Tibial nerve (tissue), 4 donors: ENCODE results near the gene MYH16. TPM values are rescaled to one million over a fixed set of nuclear protein-coding genes. Genes with fewer than 3 reads are reported as not detected.

Source experiments
- DNase-seq, 2 donors: peaks; one replicate each; pipeline ENCODE4 v3.0.0-alpha.2; 2019; ENCODE audit warnings: low spot score in 2 of 2
- H3K27ac ChIP-seq, 4 donors: fragments of 200-600 bp; sonication (generic) in 3 of 4; one replicate each; pipeline ENCODE4 v1.5.1; 2017 to 2019; ENCODE audit warnings: mild to moderate bottlenecking in 1 of 4
- H3K27me3 ChIP-seq, 2 donors: fragments of 200-600 bp; sonication (generic) in 1 of 2; one replicate each; pipeline versions ENCODE4 v1.5.1 to v1.6.0; 2017 to 2019
- H3K36me3 ChIP-seq, 3 donors: fragments of 200-600 bp; sonication (generic); one replicate each; pipeline ENCODE4 v1.5.1; 2018 to 2019
- H3K4me1 ChIP-seq, 4 donors: fragments of 200-600 bp; sonication (generic) in 3 of 4; one replicate each; pipeline ENCODE4 v1.5.1; 2017 to 2019
- H3K4me3 ChIP-seq, 4 donors: fragments of 200-600 bp; sonication (generic) in 3 of 4; one replicate each; pipeline ENCODE4 v1.5.1; 2017 to 2019; ENCODE audit warnings: mild to moderate bottlenecking in 1 of 4, moderate library complexity in 1 of 4
- H3K9me3 ChIP-seq, 4 donors: fragments of 200-600 bp; sonication (generic) in 3 of 4; one replicate each; pipeline ENCODE4 v1.5.1; 2017 to 2019
- EP300 ChIP-seq, 2 donors: sonication (generic); formaldehyde crosslinking; IDR thresholded peaks; one replicate each; pipeline ENCODE4 v1.6.1; 2017; ENCODE audit warnings: antibody characterized with exemption in 2 of 2, mild to moderate bottlenecking in 1 of 2
- POLR2A ChIP-seq, 2 donors: fragments of 450-650 bp; IDR thresholded peaks; one replicate each; pipeline ENCODE4 v1.6.1; 2017; ENCODE audit warnings: antibody characterized with exemption in 2 of 2, mild to moderate bottlenecking in 2 of 2, moderate library complexity in 2 of 2
- WGBS, 2 donors: methylation state at CpG; one replicate each; pipeline ENCODE4 v1.1.5; 2018; 5-methylcytosine and 5-hydroxymethylcytosine counted together
- total RNA-seq, 4 donors: library from RNA; depleted of rRNA; stranded (reverse); fragments of >200 nt; gene quantifications; one replicate each; pipeline ENCODE4 v1.1.0, GENCODE V29; 2016
- TF ChIP-seq, protein P1 (sequence below), 5 experiments: fragments of 200-600 bp in 3 of 5; fragments of 450-650 bp in 2 of 5; sonication (generic) in 3 of 5; IDR thresholded peaks; one replicate each; pipeline ENCODE4 v1.5.1; 2016 to 2019; ENCODE audit warnings: antibody characterized with exemption in 5 of 5, mild to moderate bottlenecking in 3 of 5, moderate library complexity in 2 of 5

The MYH16 gene
- total RNA-seq, 4 donors from 2014 or later, result not detected

DNA sequence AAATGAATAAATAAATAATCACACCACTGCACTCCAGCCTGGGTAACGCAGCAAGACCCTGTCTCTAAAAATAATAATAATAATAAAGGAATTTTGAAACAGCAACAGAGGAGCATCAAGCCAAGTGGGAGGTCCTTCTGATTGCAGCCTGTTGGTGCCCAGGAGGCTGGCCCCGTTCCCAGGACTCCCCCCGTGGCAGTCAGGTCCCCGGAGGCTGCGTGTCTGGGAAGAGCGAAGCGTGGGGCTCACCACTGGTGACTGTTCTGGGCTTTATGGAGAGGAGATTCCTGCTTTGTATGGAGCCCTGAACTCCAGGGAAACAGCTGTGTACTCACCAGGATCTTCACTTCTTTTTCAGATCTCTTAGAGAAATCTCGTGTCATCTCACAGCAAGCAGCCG is 19.3 kb upstream of the MYH16 start:
- no peaks in the 10 kb centered on the region for H3K36me3 ChIP-seq
- 49 to 51% methylated on average over 9 of the region's 9 CpGs for WGBS, 2 donors
- H3K4me1 ChIP-seq, result no peaks in the 10 kb centered on the region
- no peaks in the 10 kb centered on the region for H3K27me3 ChIP-seq
- H3K9me3 ChIP-seq, result no peaks in the 10 kb centered on the region
- DNase-seq, result no peak
- no peak overlapping the region for H3K27ac ChIP-seq
- TF ChIP-seq, protein P1, sequence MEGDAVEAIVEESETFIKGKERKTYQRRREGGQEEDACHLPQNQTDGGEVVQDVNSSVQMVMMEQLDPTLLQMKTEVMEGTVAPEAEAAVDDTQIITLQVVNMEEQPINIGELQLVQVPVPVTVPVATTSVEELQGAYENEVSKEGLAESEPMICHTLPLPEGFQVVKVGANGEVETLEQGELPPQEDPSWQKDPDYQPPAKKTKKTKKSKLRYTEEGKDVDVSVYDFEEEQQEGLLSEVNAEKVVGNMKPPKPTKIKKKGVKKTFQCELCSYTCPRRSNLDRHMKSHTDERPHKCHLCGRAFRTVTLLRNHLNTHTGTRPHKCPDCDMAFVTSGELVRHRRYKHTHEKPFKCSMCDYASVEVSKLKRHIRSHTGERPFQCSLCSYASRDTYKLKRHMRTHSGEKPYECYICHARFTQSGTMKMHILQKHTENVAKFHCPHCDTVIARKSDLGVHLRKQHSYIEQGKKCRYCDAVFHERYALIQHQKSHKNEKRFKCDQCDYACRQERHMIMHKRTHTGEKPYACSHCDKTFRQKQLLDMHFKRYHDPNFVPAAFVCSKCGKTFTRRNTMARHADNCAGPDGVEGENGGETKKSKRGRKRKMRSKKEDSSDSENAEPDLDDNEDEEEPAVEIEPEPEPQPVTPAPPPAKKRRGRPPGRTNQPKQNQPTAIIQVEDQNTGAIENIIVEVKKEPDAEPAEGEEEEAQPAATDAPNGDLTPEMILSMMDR (IDR thresholded peaks at IDR 0.05), result no peak
- TF ChIP-seq POLR2A (IDR thresholded peaks at IDR 0.05), result no peak
- no peak for TF ChIP-seq EP300 (IDR thresholded peaks at IDR 0.05)
- H3K4me3 ChIP-seq, result no peak overlapping the region

DNA sequence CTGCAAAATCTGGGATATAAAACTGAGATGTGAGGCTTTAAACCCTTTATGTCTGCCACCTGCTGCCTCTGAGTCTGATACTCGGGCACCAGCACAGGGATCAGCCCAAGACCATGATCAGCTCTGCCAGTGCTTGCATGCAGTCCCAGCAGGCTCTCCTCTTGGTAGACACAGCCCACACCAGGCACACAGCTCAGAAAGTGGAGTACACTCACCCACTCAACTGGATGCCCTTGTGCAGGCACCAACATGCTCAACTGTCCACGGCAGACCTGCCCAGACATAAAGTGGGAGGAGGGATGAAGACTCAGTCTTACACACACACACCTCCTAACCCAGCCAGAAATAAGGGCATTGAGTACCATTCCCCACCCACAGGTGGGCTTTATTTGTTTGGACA is 18.2 kb upstream of the MYH16 start:
- Histone ChIP-seq H3K4me3 (no peak overlapping the region), H3K36me3 (no peaks in the 10 kb centered on the region), H3K27ac (no peak overlapping the region), H3K9me3 (no peaks in the 10 kb centered on the region), H3K27me3 (no peaks in the 10 kb centered on the region), H3K4me1 (no peaks in the 10 kb centered on the region)
- 78 to 84% methylated on average over 2 of the region's 2 CpGs for WGBS, 2 donors
- no peak for DNase-seq
- TF ChIP-seq EP300 (IDR thresholded peaks at IDR 0.05) (no peak), POLR2A (IDR thresholded peaks at IDR 0.05) (no peak)

DNA sequence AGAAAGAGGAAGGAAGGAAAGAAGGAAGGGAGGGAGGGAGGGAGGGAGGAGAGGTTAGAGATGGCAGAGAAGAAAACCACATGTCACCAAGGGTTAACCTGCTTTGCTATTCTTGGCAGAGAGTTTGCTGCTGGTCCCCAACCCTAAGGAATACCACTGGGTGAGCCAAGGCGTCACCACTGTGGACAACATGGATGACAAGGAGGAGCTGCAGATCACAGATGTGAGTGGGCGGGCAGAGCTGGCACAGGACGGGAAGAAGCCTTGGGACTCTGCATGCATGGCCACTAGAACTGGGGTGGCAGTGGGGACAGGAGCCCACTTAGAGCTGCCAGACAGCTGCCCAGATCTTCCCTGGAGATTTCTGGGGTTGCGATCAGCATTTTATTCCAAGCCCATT is 17.2 kb upstream of the MYH16 start:
- DNase-seq, result no peak
- Histone ChIP-seq H3K9me3 (no peaks in the 10 kb centered on the region), H3K36me3 (no peaks in the 10 kb centered on the region), H3K27me3 (no peaks in the 10 kb centered on the region), H3K4me3 (no peak overlapping the region), H3K4me1 (no peaks in the 10 kb centered on the region), H3K27ac (no peak overlapping the region)
- WGBS, 2 donors, result 36 to 38% methylated on average over 4 of the region's 4 CpGs
- TF ChIP-seq POLR2A (IDR thresholded peaks at IDR 0.05) (no peak), EP300 (IDR thresholded peaks at IDR 0.05) (no peak)
- TF ChIP-seq, protein P1 (IDR thresholded peaks at IDR 0.05), result no peak

DNA sequence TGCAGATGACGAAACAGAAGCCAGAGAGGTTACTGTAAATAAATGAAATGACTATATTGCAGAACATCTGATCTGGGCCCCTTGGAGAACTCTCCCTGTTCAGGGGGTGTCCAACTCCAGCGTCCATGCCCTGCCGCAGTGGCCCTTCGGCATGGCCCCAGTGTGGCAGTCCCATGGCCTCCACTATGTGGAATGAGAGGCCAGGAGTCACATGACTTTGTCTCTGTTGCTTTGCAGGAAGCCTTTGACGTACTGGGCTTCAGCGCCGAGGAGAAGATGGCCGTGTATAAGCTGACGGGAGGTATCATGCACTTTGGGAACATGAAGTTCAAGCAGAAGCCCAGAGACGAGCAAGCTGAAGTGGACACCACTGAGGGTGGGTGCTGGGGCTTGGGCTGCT is 15.6 kb upstream of the MYH16 start:
- Histone ChIP-seq H3K27me3 (no peaks in the 10 kb centered on the region), H3K4me3 (no peak overlapping the region), H3K4me1 (no peaks in the 10 kb centered on the region), H3K27ac (no peak overlapping the region), H3K9me3 (no peaks in the 10 kb centered on the region), H3K36me3 (no peaks in the 10 kb centered on the region)
- DNase-seq, result no peak
- 84 to 88% methylated on average over 10 of the region's 10 CpGs for WGBS, 2 donors
- TF ChIP-seq POLR2A (IDR thresholded peaks at IDR 0.05), result no peak
- TF ChIP-seq EP300 (IDR thresholded peaks at IDR 0.05), result no peak
- TF ChIP-seq, protein P1 (IDR thresholded peaks at IDR 0.05), result no peak

DNA sequence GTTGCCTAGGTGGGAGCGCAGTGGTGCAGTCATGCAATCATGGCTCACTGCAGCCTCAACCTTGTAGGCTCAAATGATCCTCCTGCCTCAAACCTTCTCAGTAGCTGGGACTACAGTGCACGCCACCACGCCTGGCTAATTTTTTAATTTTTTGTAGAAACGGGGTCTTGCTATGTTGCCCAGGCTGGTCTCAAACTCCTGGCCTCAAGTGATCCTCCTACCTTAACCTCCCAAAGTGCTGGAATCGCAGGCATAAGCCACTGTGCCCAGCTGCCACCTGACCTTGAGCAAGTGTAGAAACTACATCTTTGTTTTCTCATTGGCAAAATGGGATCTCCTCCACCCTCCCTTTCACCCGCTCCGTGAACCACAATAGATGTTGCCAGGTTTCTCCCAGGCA is 15.0 kb upstream of the MYH16 start:
- TF ChIP-seq, protein P1 (IDR thresholded peaks at IDR 0.05), result no peak
- TF ChIP-seq EP300 (IDR thresholded peaks at IDR 0.05) (no peak), POLR2A (IDR thresholded peaks at IDR 0.05) (no peak)
- DNase-seq, result no peak
- no peaks in the 10 kb centered on the region for H3K36me3 ChIP-seq
- H3K4me1 ChIP-seq, result no peaks in the 10 kb centered on the region
- H3K4me3 ChIP-seq, result no peak overlapping the region
- 89 to 93% methylated on average over 7 of the region's 7 CpGs for WGBS, 2 donors
- no peak overlapping the region for H3K27ac ChIP-seq
- H3K27me3 ChIP-seq, result no peaks in the 10 kb centered on the region
- no peaks in the 10 kb centered on the region for H3K9me3 ChIP-seq

DNA sequence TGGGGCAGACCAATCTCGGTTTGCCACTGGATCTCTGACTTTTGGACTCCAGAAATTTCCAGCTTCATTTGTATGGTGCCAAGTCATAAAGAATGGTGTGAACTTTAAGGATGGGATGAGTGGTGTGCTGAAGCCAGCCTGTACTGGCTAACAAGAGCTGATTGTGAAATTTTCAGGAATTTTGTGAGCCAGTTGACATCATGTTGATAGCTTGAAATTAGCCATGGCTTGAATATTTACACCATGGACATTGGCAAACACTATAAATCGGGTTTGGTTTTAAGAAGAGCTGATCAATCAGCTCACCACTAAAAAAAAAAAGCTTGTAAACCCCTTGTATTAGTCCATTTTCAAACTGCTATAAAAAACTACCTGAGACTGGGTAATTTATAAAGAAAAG is 14.1 kb upstream of the MYH16 start:
- Histone ChIP-seq H3K27ac (no peak overlapping the region), H3K4me1 (no peaks in the 10 kb centered on the region), H3K27me3 (no peaks in the 10 kb centered on the region), H3K36me3 (no peaks in the 10 kb centered on the region), H3K4me3 (no peak overlapping the region), H3K9me3 (no peaks in the 10 kb centered on the region)
- DNase-seq, result no peak
- 79 to 83% methylated on average over 2 of the region's 2 CpGs for WGBS, 2 donors
- no peak for TF ChIP-seq EP300 (IDR thresholded peaks at IDR 0.05)
- no peak for TF ChIP-seq POLR2A (IDR thresholded peaks at IDR 0.05)
- TF ChIP-seq, protein P1 (IDR thresholded peaks at IDR 0.05), result no peak
